Liver (tissue), 9 donors: ENCODE measurements around the gene KCNA1. TPM values are rescaled to one million over a fixed set of nuclear protein-coding genes. Genes with fewer than 3 reads are reported as not detected.

ENCODE experiments used
- DNase-seq: peaks from one replicate; pipeline ENCODE4 v3.0.0-alpha.2; 2017; ENCODE audit warnings: low spot score
- H3K27ac ChIP-seq, 2 donors: one replicate each; pipeline ENCODE4 v1.7.0; 2013; ENCODE audit warnings: inconsistent platforms in 2 of 2, low read length in 2 of 2, control low read depth in 1 of 2, low read depth in 1 of 2, mild to moderate bottlenecking in 1 of 2
- H3K27me3 ChIP-seq, 4 donors: one replicate each; pipeline versions ENCODE4 v1.6.1 to v1.7.0; 2013; ENCODE audit warnings: low read length in 3 of 4, inconsistent platforms in 1 of 4, mild to moderate bottlenecking in 1 of 4, moderate library complexity in 1 of 4; ENCODE audit not compliant: control insufficient read depth in 4 of 4, insufficient read depth in 4 of 4
- H3K36me3 ChIP-seq, 4 donors: one replicate each; pipeline versions ENCODE4 v1.6.1 to v1.7.0; 2013; ENCODE audit warnings: low read length in 3 of 4, mild to moderate bottlenecking in 3 of 4, low read depth in 1 of 4, moderate library complexity in 1 of 4; ENCODE audit not compliant: control insufficient read depth in 4 of 4, insufficient read depth in 3 of 4
- H3K4me1 ChIP-seq, 4 donors: one replicate each; pipeline versions ENCODE4 v1.6.1 to v1.7.0; 2013; ENCODE audit warnings: low read length in 3 of 4, mild to moderate bottlenecking in 3 of 4, moderate library complexity in 1 of 4; ENCODE audit not compliant: control insufficient read depth in 4 of 4, insufficient read depth in 4 of 4
- H3K4me3 ChIP-seq, 3 donors: one replicate each; pipeline versions ENCODE4 v1.6.1 to v1.7.0; 2013; ENCODE audit warnings: low read length in 3 of 3, control low read depth in 1 of 3, low read depth in 1 of 3, mild to moderate bottlenecking in 1 of 3
- H3K9ac ChIP-seq, 2 donors: one replicate each; pipeline ENCODE4 v1.7.0; 2013; ENCODE audit warnings: low read length in 2 of 2, mild to moderate bottlenecking in 2 of 2, moderate library complexity in 2 of 2, control low read depth in 1 of 2, low read depth in 1 of 2
- H3K9me3 ChIP-seq, 4 donors: one replicate each; pipeline versions ENCODE4 v1.6.1 to v1.7.0; 2013; ENCODE audit warnings: low read length in 3 of 4; ENCODE audit not compliant: control insufficient read depth in 4 of 4
- ATF3 ChIP-seq: IDR thresholded peaks from 2 replicates; pipeline ENCODE4 v1.6.1; 2016; ENCODE audit warnings: antibody characterized with exemption
- CTCF ChIP-seq: fragments of 150-350 bp; IDR thresholded peaks from 2 replicates; pipeline ENCODE4 v1.5.1; 2017; ENCODE audit warnings: improper control_type of control experiment, low read depth, low read length; ENCODE audit not compliant: missing input control
- FOXA1 ChIP-seq: IDR thresholded peaks from 2 replicates; pipeline ENCODE4 v1.6.1; 2016; ENCODE audit warnings: antibody characterized with exemption
- FOXA2 ChIP-seq: IDR thresholded peaks from 2 replicates; pipeline ENCODE4 v1.6.1; 2016; ENCODE audit warnings: antibody characterized with exemption
- GABPA ChIP-seq, 2 donors: IDR thresholded peaks in 1 of 2; conservative IDR thresholded peaks in 1 of 2; 2 replicates each; pipeline ENCODE4 v1.6.1; 2016; ENCODE audit warnings: antibody characterized with exemption in 2 of 2, mild to moderate bottlenecking in 1 of 2, moderate library complexity in 1 of 2
- NR2F2 ChIP-seq: IDR thresholded peaks from 2 replicates; pipeline ENCODE4 v1.6.1; 2016; ENCODE audit warnings: antibody characterized with exemption
- RXRA ChIP-seq, 2 donors: IDR thresholded peaks; 2 replicates each; pipeline ENCODE4 v1.6.1; 2017 to 2018; ENCODE audit warnings: antibody characterized with exemption in 2 of 2, mild to moderate bottlenecking in 1 of 2
- SP1 ChIP-seq: IDR thresholded peaks from 2 replicates; pipeline ENCODE4 v1.6.1; 2018; ENCODE audit warnings: antibody characterized with exemption, mild to moderate bottlenecking
- TAF1 ChIP-seq: conservative IDR thresholded peaks from 2 replicates; pipeline ENCODE4 v1.6.1; 2016; ENCODE audit warnings: antibody characterized with exemption, mild to moderate bottlenecking
- YY1 ChIP-seq: IDR thresholded peaks from 2 replicates; pipeline ENCODE4 v1.6.1; 2016; ENCODE audit warnings: antibody characterized with exemption, mild to moderate bottlenecking
- WGBS: extraction: QIAGEN DNeasy Blood & Tissue Kit; methylation state at CpG from one replicate; pipeline ENCODE4 v1.1.7; 2013; 5-methylcytosine and 5-hydroxymethylcytosine counted together
- polyA plus RNA-seq, 2 donors: library from polyadenylated mRNA; stranded (reverse) in 1 of 2; unstranded in 1 of 2; fragments of 200-250 nt in 1 of 2; fragments of >200 nt in 1 of 2; fragmentation: Nextera tagmentation in 1 of 2; extraction: Ambion mirVana in 1 of 2; gene quantifications; one replicate each; pipeline versions ENCODE4 v1.2.1 to v1.2.3, GENCODE V29; 2013 to 2015
- total RNA-seq, 2 donors: library from RNA; depleted of rRNA; stranded (reverse); fragments of >200 nt; gene quantifications; one replicate each; pipeline ENCODE4 v1.2.3, GENCODE V29; 2014
- donor health status: healthy.
- donor health status: healthy.
- donor health status: healthy.
- donor health status: healthy.
- donor health status: healthy.

KCNA1 gene
- total and polyA plus RNA-seq, 4 donors, result not detected

- no peak overlapping the region for H3K9ac ChIP-seq
- no peak for DNase-seq
- H3K9me3 ChIP-seq, result no peaks in the 10 kb centered on the region
- TF ChIP-seq RXRA (IDR thresholded peaks at IDR 0.05) (no peak), SP1 (no peak), NR2F2 (no peak), YY1 (no peak)
- H3K27me3 ChIP-seq, result peaks cover 0 to 15% (median 3%) of the 10 kb centered on the region in 4 donors
- WGBS, result 63% methylated on average over 2 of the region's 2 CpGs
- no peak overlapping the region for H3K27ac ChIP-seq
- H3K4me1 ChIP-seq, result no peaks in the 10 kb centered on the region
- H3K36me3 ChIP-seq, result no peaks in the 10 kb centered on the region
- no peak overlapping the region for H3K4me3 ChIP-seq
Measured at GRCh38 chr12:4934407-4935035, 24.8 kb downstream of the KCNA1 start.

GRCh38 chr12:4938900-4939299 is 29.2 kb downstream of the KCNA1 start:
- peaks cover 0 to 12% (median 2%) of the 10 kb centered on the region in 4 donors for H3K27me3 ChIP-seq
- no peaks in the 10 kb centered on the region for H3K36me3 ChIP-seq
- no peak for TF ChIP-seq GABPA (IDR thresholded peaks at IDR 0.05 in 1 of 2, conservative IDR thresholded peaks at IDR 0.05 in 1 of 2)
- no peak for TF ChIP-seq RXRA (IDR thresholded peaks at IDR 0.05)
- TF ChIP-seq ATF3, result no peak
- no peak for TF ChIP-seq FOXA2
- no peak for TF ChIP-seq TAF1
- TF ChIP-seq FOXA1, result no peak
- no peak overlapping the region for H3K27ac ChIP-seq
- no peaks in the 10 kb centered on the region for H3K4me1 ChIP-seq
- H3K9ac ChIP-seq, result no peak overlapping the region
- DNase-seq, result no peak
- WGBS, result 78% methylated on average over 7 of the region's 7 CpGs
- no peak overlapping the region for H3K4me3 ChIP-seq
- no peaks in the 10 kb centered on the region for H3K9me3 ChIP-seq

- DNase-seq, result no peak
- WGBS, result 78% methylated on average over 16 of the region's 16 CpGs
- Histone ChIP-seq H3K4me1 (no peaks in the 10 kb centered on the region), H3K4me3 (no peak overlapping the region), H3K27me3 (peaks cover 0 to 12% (median 0%) of the 10 kb centered on the region in 4 donors), H3K36me3 (no peaks in the 10 kb centered on the region), H3K9me3 (no peaks in the 10 kb centered on the region), H3K9ac (no peak overlapping the region), H3K27ac (no peak overlapping the region)
- TF ChIP-seq NR2F2, result no peak
- TF ChIP-seq FOXA2, result no peak
- TF ChIP-seq RXRA (IDR thresholded peaks at IDR 0.05), result no peak
Measured at GRCh38 chr12:4939418-4940023, 29.8 kb downstream of the KCNA1 start.

- Histone ChIP-seq H3K9ac (no peak overlapping the region), H3K36me3 (no peaks in the 10 kb centered on the region), H3K9me3 (no peaks in the 10 kb centered on the region), H3K4me1 (no peaks in the 10 kb centered on the region), H3K27ac (no peak overlapping the region), H3K4me3 (no peak overlapping the region), H3K27me3 (peaks cover 0 to 11% (median 0%) of the 10 kb centered on the region in 4 donors)
- TF ChIP-seq RXRA (IDR thresholded peaks at IDR 0.05), result no peak
- TF ChIP-seq ATF3, result no peak
- TF ChIP-seq TAF1, result no peak
- no peak for TF ChIP-seq CTCF
- no peak for TF ChIP-seq YY1
- TF ChIP-seq GABPA (IDR thresholded peaks at IDR 0.05 in 1 of 2, conservative IDR thresholded peaks at IDR 0.05 in 1 of 2), result no peak
- TF ChIP-seq SP1, result no peak
- TF ChIP-seq FOXA1, result no peak
- TF ChIP-seq FOXA2, result no peak
- 84% methylated on average over 10 of the region's 10 CpGs for WGBS
- DNase-seq, result no peak
Measured at GRCh38 chr12:4943067-4943937, 33.6 kb downstream of the KCNA1 start.
